Chondrocyte (in vitro differentiated cells): ENCODE results near the gene SLCO3A1. TPM values are rescaled to one million over a fixed set of nuclear protein-coding genes. Genes with fewer than 3 reads are reported as not detected.

ENCODE experiments used
- DNase-seq: peaks from one replicate; pipeline ENCODE4 v3.0.0; 2021; ENCODE audit warnings: mixed read lengths, low spot score
- H3K27ac Mint-ChIP-seq: one replicate; pipeline ENCODE4 v1.8.0; 2021; ENCODE audit warnings: mild to moderate bottlenecking, moderate library complexity, mixed read lengths; ENCODE audit not compliant: unreplicated experiment
- H3K27me3 Mint-ChIP-seq: 2 replicates; pipeline ENCODE4 v1.8.0; 2021; ENCODE audit warnings: low read depth, mixed read lengths
- H3K36me3 Mint-ChIP-seq: 2 replicates; pipeline ENCODE4 v1.8.0; 2021; ENCODE audit warnings: low read depth, mixed read lengths
- H3K4me1 Mint-ChIP-seq: 2 replicates; pipeline ENCODE4 v1.8.0; 2021; ENCODE audit warnings: low read depth, mild to moderate bottlenecking, mixed read lengths
- H3K4me3 Mint-ChIP-seq: one replicate; pipeline ENCODE4 v1.8.0; 2021; ENCODE audit warnings: mild to moderate bottlenecking, moderate library complexity, mixed read lengths; ENCODE audit not compliant: unreplicated experiment
- H3K9me3 Mint-ChIP-seq: 2 replicates; pipeline ENCODE4 v1.8.0; 2021; ENCODE audit warnings: low read depth, mixed read lengths
- total RNA-seq: library from RNA; stranded (reverse); gene quantifications from 3 replicates; pipeline ENCODE4 v1.2.1, GENCODE V29; 2021
- TF ChIP-seq, protein P1 (sequence below): fragments of 200-600 bp; sonication (generic); IDR thresholded peaks from 2 replicates; pipeline ENCODE4 v1.5.0; 2021; ENCODE audit warnings: antibody characterized with exemption, mild to moderate bottlenecking, moderate library complexity

The SLCO3A1 gene
- total RNA-seq, 1 donor from 2014 or later, result 3.7 TPM

DNA sequence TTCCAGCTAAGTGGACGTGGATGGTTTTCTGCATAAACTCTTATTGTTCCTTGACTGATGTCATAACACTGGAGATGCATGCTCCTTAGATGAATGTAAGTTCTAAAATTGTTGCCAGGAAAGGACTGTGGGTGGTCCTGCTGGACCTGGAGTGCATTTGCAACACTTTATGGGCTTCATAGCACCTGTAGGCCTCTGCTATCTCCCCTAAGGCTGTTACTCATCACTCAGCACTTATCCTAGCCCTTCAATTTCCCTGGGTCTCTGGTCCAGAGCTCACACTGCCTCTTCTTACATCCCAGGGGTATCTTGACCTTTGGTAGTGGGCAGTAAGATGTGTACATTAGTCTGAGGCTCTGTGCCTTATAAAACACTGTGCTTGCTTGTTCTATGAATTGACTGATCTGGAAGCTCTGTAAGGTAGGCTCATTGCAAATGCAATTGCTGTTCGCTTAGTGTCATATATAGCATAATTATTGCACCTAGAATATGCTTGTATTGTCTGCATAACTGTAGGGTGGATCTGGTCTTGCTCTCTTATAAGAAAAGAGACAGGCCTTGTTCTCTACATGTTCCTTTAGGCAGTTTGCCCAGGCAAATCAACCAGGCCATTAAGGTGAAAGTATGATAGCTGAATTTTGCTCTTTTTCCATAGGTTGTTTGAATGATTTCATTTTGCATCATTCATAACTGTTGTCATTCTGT lies 35.8 kb downstream of the SLCO3A1 start:
- TF ChIP-seq, protein P1, sequence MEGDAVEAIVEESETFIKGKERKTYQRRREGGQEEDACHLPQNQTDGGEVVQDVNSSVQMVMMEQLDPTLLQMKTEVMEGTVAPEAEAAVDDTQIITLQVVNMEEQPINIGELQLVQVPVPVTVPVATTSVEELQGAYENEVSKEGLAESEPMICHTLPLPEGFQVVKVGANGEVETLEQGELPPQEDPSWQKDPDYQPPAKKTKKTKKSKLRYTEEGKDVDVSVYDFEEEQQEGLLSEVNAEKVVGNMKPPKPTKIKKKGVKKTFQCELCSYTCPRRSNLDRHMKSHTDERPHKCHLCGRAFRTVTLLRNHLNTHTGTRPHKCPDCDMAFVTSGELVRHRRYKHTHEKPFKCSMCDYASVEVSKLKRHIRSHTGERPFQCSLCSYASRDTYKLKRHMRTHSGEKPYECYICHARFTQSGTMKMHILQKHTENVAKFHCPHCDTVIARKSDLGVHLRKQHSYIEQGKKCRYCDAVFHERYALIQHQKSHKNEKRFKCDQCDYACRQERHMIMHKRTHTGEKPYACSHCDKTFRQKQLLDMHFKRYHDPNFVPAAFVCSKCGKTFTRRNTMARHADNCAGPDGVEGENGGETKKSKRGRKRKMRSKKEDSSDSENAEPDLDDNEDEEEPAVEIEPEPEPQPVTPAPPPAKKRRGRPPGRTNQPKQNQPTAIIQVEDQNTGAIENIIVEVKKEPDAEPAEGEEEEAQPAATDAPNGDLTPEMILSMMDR, result no peak
- DNase-seq, result no peak
- no peak overlapping the region for H3K4me3 Mint-ChIP-seq
- H3K4me1 Mint-ChIP-seq, result peaks cover 4% of the 10 kb centered on the region
- H3K27ac Mint-ChIP-seq, result no peak overlapping the region
- no peaks in the 10 kb centered on the region for H3K36me3 Mint-ChIP-seq
- H3K9me3 Mint-ChIP-seq, result peaks cover 7% of the 10 kb centered on the region
- H3K27me3 Mint-ChIP-seq, result peaks cover 1% of the 10 kb centered on the region

DNA sequence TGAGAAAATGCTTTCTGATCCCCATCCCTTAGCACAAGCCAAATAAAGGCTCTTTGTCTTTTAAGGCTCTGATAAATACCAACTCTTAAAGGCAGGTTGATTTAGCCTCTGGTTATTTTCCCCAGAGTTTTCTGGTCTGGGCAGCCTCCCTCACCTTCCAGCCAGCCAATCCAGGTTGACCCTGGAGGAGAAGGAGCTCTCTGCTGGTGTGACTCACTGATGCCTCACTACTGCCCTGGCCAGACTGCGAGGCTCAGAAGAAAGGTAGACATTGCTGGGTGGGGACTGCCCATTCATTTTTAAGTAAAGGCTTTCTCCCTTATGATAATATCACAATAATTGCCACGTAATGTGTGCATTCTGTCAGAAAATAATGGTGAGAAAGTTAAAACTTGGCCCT lies 37.1 kb downstream of the SLCO3A1 start:
- no peak for DNase-seq
- Mint-ChIP-seq H3K27me3 (peaks cover 3% of the 10 kb centered on the region), H3K36me3 (no peaks in the 10 kb centered on the region), H3K9me3 (peaks cover 7% of the 10 kb centered on the region), H3K27ac (no peak overlapping the region), H3K4me3 (no peak overlapping the region), H3K4me1 (no peaks in the 10 kb centered on the region)
- TF ChIP-seq, protein P1, result no peak

DNA sequence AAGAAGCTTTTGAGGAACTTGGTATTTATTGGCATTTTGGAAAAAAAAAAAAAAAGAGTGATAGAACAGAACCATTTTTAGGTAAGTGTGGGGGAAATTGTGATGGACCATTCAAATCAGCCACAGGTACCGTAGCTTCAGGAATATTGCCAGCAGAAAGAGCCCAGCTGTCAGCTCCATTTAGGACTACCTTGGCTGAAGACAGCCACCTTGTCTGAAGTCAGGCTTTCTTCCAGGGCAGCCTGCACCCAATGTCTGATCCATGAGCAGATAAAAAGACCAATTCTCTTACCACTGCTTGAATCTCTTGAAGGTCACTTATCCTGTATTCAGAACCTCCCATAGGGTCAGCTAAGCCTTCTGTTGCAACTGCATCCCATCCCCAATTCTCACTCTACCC lies 37.6 kb downstream of the SLCO3A1 start:
- Mint-ChIP-seq H3K9me3 (peaks cover 7% of the 10 kb centered on the region), H3K27me3 (peaks cover 3% of the 10 kb centered on the region), H3K4me1 (no peaks in the 10 kb centered on the region), H3K27ac (no peak overlapping the region), H3K4me3 (no peak overlapping the region), H3K36me3 (no peaks in the 10 kb centered on the region)
- TF ChIP-seq, protein P1, result no peak
- no peak for DNase-seq

DNA sequence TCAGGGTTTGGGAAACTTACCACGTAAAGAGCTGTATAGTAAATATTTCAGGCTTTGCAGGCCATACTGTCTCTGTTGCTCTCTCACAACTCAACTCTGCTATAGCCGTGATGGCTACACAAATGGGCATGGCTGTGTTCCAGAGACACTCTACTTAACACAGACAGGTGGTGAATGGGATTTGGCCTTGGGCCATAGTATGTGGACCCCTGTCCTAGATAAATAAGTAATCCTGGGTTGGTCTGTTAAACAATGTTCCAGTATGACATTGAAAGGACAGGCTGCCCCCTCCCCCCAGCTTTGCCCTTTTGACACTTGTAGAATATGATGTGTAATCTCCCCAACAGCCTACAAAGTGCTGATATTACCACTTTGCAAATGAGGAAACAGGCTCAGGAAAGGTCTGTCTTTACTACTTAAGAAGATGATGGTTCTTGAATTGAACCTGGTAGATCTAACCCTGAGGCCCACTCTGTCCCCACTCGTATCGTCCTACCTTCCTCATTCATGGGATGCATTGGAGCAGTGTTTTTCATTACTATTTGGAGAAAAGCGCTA lies 38.4 kb downstream of the SLCO3A1 start:
- Mint-ChIP-seq H3K27me3 (peaks cover 3% of the 10 kb centered on the region), H3K4me3 (no peak overlapping the region), H3K27ac (no peak overlapping the region), H3K36me3 (no peaks in the 10 kb centered on the region), H3K9me3 (peaks cover 7% of the 10 kb centered on the region), H3K4me1 (no peaks in the 10 kb centered on the region)
- no peak for DNase-seq
- TF ChIP-seq, protein P1, result no peak

DNA sequence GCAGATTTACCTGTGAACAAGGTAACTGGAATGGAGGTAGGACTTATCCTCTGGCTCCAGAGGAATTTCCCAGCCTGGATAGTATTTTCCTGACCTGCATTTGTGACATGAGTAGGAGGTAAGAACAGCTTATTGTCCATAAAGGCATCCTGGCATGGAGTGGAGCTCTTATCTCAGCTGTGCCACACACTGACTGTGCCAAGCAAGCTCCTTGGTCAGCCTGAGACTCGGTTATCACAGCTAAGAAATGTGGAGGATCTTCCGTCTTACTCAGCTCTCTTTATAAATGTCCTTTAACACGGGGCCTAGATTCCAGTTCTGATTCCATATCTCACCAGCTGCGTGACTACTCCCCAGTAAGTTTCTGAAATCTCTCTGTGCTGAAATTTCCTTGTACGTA lies 38.9 kb downstream of the SLCO3A1 start:
- DNase-seq, result no peak
- peaks cover 7% of the 10 kb centered on the region for H3K9me3 Mint-ChIP-seq
- TF ChIP-seq, protein P1, result no peak
- peaks cover 3% of the 10 kb centered on the region for H3K27me3 Mint-ChIP-seq
- H3K4me3 Mint-ChIP-seq, result no peak overlapping the region
- no peaks in the 10 kb centered on the region for H3K36me3 Mint-ChIP-seq
- no peaks in the 10 kb centered on the region for H3K4me1 Mint-ChIP-seq
- H3K27ac Mint-ChIP-seq, result no peak overlapping the region
